HG03432 (cell line): Measurements from ENCODE around the gene CLUH.
"Not testable (repeated sequence)": the region's sequence is repeated elsewhere in the genome, so short reads cannot be mapped to it uniquely, and the experiment has no call there.

Experiments
- ATAC-seq: cut with Tn5 transposase; IDR thresholded peaks from one replicate; pipeline ENCODE4 v1.9.1; 2021; ENCODE audit warnings: mild to moderate bottlenecking, moderate library complexity; ENCODE audit not compliant: unreplicated experiment

The CLUH gene

GRCh38 chr17:2701161-2701995 lies 10.2 kb downstream of the CLUH start:
- no peak for ATAC-seq

GRCh38 chr17:2700491-2701141 lies 10.9 kb downstream of the CLUH start:
- ATAC-seq, result no peak

- ATAC-seq, result no peak
Measured at GRCh38 chr17:2700030-2700490, 11.5 kb downstream of the CLUH start.

- not testable (repeated sequence) for ATAC-seq
Measured at GRCh38 chr17:2699216-2699805, 12.3 kb downstream of the CLUH start.

GRCh38 chr17:2697611-2698162 lies 13.9 kb downstream of the CLUH start:
- ATAC-seq, result no peak

GRCh38 chr17:2695961-2696760 lies 15.4 kb downstream of the CLUH start:
- ATAC-seq, result no peak

- no peak for ATAC-seq
Measured at GRCh38 chr17:2695243-2695960, 16.2 kb downstream of the CLUH start.

GRCh38 chr17:2694381-2695242 lies 17.0 kb downstream of the CLUH start:
- no peak for ATAC-seq

- ATAC-seq, result no peak
Measured at GRCh38 chr17:2693561-2694380, 17.8 kb downstream of the CLUH start.

- ATAC-seq, result no peak
Measured at GRCh38 chr17:2692781-2693135, 18.8 kb downstream of the CLUH start.

GRCh38 chr17:2691965-2692780 lies 19.4 kb downstream of the CLUH start:
- ATAC-seq, result no peak

GRCh38 chr17:2691069-2691871 lies 20.3 kb downstream of the CLUH start:
- no peak for ATAC-seq

GRCh38 chr17:2690165-2691068 lies 21.1 kb downstream of the CLUH start:
- no peak for ATAC-seq

- no peak for ATAC-seq
Measured at GRCh38 chr17:2689411-2690164, 22.0 kb downstream of the CLUH start.
